ENCODE data around the gene GOLPH3L. TPM values are rescaled to one million over a fixed set of nuclear protein-coding genes. Genes with fewer than 3 reads are reported as not detected.
"Not testable (repeated sequence)": the region's sequence is repeated elsewhere in the genome, so short reads cannot be mapped to it uniquely, and the experiment has no call there.

GOLPH3L gene
- total RNA-seq, 1 donor from 2014 or later = 17.1 TPM

DNA sequence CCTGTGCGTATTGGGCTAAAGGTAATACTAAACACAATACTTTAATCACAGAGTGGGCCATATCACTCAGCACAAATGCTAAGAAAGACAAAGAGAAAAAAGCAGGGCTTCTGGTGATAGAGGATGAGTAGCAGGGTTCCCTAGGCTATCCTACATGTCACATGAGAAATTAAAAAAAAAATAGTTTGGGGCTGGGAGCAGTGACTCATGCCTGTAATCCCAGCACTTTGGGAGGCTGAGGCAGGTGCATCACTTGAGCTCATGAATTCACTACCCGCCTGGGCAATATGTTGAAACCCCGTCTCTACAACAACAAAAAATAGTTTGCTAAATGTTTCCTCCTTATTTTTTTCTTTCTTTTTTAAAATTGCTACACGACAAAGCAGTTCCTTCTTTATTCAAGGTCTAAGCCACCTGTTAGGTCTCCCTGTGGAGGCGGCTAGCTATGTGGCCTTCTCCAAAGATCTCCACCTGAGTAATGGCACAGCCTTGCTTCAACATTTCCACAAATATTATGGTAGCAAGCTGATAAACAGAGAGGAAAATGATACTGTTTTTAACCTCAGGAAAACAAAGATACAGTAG, 69.0 kb downstream of the GOLPH3L start:
- Mint-ChIP-seq H3K9me3 (ENCODE audit: low read depth) (no peaks in the 10 kb centered on the region), H3K27ac (ENCODE audit: unreplicated experiment) (peak overlapping the region; percentile 45), H3K27me3 (ENCODE audit: low read depth) (no peaks in the 10 kb centered on the region), H3K4me3 (ENCODE audit: unreplicated experiment) (no peak overlapping the region), H3K4me1 (ENCODE audit: low read depth) (peaks cover 2% of the 10 kb centered on the region), H3K36me3 (ENCODE audit: low read depth) (peaks cover 18% of the 10 kb centered on the region)
- TF ChIP-seq, protein P1, sequence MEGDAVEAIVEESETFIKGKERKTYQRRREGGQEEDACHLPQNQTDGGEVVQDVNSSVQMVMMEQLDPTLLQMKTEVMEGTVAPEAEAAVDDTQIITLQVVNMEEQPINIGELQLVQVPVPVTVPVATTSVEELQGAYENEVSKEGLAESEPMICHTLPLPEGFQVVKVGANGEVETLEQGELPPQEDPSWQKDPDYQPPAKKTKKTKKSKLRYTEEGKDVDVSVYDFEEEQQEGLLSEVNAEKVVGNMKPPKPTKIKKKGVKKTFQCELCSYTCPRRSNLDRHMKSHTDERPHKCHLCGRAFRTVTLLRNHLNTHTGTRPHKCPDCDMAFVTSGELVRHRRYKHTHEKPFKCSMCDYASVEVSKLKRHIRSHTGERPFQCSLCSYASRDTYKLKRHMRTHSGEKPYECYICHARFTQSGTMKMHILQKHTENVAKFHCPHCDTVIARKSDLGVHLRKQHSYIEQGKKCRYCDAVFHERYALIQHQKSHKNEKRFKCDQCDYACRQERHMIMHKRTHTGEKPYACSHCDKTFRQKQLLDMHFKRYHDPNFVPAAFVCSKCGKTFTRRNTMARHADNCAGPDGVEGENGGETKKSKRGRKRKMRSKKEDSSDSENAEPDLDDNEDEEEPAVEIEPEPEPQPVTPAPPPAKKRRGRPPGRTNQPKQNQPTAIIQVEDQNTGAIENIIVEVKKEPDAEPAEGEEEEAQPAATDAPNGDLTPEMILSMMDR (IDR thresholded peaks at IDR 0.05) = no peak
- DNase-seq (ENCODE audit: low spot score) = no peak

DNA sequence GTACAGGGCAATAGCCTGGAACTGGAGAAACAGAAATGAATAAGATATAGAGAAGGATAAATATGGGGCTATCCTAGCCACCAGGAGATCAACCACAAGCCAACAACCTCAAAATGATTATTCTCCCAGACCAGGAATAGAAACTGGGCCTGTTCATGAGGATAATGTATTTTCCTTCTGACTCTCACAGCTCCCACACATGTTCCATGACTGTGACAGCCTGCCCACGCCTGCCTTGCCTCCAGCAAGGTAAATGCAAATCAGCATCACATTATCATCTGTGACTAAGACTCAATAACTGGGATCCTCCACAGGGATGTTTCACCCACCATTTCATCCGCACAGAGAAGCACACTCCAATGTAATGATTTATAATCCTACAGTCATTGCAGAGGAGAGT, 70.8 kb downstream of the GOLPH3L start:
- TF ChIP-seq, protein P1 (IDR thresholded peaks at IDR 0.05) = no peak
- peaks cover 23% of the 10 kb centered on the region for H3K36me3 Mint-ChIP-seq (ENCODE audit: low read depth)
- H3K27ac Mint-ChIP-seq (ENCODE audit: unreplicated experiment) = no peak overlapping the region
- no peak overlapping the region for H3K4me3 Mint-ChIP-seq (ENCODE audit: unreplicated experiment)
- no peaks in the 10 kb centered on the region for H3K27me3 Mint-ChIP-seq (ENCODE audit: low read depth)
- peaks cover 15% of the 10 kb centered on the region for H3K4me1 Mint-ChIP-seq (ENCODE audit: low read depth)
- H3K9me3 Mint-ChIP-seq (ENCODE audit: low read depth) = no peaks in the 10 kb centered on the region
- no peak for DNase-seq (ENCODE audit: low spot score)

DNA sequence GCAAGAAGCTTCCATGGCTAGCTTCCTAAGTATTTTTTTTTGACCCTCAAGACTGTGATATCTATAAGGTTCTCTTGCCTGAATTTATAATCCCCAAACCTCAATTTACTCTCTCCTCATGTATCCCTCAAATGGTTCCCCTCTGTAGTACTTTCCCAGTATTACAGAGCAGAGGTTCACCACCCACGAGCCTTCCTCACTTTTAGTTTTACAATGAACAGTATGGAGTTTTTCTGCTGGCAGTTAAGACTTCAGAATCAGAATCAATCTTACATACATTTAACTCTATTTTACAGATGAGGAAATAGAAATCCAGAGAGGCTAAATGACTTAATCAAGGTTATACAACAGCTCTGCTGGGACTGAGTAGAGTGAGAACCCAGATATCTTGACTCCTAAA, 72.4 kb downstream of the GOLPH3L start:
- DNase-seq (ENCODE audit: low spot score); H3K27me3 Mint-ChIP-seq (ENCODE audit: low read depth); H3K9me3 Mint-ChIP-seq (ENCODE audit: low read depth); H3K27ac Mint-ChIP-seq (ENCODE audit: unreplicated experiment); H3K4me3 Mint-ChIP-seq (ENCODE audit: unreplicated experiment): not testable (repeated sequence)
- Mint-ChIP-seq H3K4me1 (ENCODE audit: low read depth) (peaks cover 28% of the 10 kb centered on the region), H3K36me3 (ENCODE audit: low read depth) (peaks cover 26% of the 10 kb centered on the region)

DNA sequence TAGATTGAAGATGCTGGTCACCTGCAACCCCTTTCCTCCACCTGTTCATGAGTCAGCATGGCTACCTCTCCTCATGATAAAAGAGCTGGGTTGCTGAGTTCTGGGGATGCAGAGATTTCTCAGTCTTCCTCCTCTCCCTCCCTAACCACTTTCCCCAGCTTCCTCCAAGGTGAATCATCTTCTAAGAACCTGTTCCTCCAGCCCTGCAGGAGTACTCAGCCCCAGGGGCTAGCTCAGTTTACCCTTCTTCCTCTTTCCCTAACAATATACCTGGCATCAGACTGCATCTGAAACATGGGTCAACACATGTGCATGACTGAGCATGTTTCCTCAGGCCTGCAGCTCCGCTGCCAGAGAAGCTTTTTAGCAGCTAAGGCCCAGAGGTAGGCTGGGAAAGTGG, 72.8 kb downstream of the GOLPH3L start:
- not testable (repeated sequence) for DNase-seq (ENCODE audit: low spot score); H3K27ac Mint-ChIP-seq (ENCODE audit: unreplicated experiment); H3K27me3 Mint-ChIP-seq (ENCODE audit: low read depth); H3K4me3 Mint-ChIP-seq (ENCODE audit: unreplicated experiment); H3K9me3 Mint-ChIP-seq (ENCODE audit: low read depth)
- peaks cover 32% of the 10 kb centered on the region for H3K4me1 Mint-ChIP-seq (ENCODE audit: low read depth)
- H3K36me3 Mint-ChIP-seq (ENCODE audit: low read depth) = peaks cover 26% of the 10 kb centered on the region

DNA sequence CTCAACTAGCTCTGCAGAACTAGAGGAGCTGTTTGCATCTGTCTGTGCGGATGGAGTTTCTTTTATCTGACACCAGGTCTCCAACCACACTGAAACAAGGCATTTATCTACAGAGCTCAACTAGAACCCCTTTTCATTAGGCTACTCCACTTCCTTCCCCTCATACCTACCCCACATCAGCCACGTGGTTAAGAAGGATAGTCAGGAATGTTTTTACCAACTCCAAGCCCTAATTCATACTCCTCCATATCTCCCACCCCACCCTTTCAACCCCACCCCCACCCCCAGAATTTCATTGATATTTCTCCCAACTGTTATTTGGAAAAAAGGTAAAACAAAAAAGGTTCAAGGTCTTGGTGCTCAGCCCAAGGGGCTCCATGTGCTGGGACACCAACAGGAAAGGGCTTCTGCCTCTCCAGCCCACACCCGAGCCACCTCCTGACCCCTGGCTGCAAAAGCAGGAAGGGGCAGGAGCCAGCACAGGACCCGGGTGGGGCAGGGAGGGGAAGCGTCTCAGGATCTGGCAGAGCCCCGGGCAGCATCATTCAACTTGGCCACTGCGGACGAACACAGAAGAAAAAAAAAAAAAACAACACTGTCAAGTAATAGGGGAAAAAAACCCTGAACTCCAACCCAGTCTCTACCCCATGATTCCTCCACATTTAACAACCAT, 74.5 kb downstream of the GOLPH3L start:
- peaks cover 26% of the 10 kb centered on the region for H3K36me3 Mint-ChIP-seq (ENCODE audit: low read depth)

DNA sequence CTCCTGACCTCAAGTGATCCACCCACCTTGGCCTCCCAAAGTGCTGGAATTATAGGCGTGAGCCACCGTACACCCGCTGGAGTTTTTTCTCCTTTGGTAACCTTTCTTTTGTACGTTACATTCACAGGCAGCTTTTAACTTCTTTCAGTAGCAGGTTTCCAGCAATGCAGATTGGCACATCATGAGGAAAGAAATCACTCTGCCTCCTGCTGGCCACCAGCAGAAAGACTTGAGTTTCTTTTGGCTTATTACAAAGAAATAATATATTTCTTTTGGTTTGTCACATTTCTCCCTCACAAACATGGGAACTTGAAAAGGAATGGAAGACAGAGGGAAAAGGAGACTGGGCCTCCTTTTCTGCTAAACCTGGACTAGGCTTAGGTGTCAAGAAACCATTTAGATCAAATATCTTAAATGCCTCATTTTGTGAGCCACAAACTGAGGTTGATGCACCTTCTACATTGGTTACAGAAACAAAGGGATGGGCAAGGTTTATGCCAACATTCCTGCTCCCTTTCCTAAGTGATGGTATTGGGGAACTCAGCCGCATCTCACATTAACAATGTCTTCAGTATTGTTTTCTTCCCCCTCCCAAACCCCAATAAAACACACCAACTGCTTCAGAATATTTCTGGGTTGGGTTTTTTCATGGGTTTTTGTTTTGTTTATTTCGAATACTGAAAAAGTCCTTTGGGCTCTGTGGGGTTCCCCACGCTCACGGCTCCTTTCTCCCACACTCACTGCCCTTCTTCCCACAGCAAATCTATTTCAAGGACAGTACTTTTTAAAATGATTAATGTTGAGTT, 75.3 kb downstream of the GOLPH3L start:
- Mint-ChIP-seq H3K27me3 (ENCODE audit: low read depth) (no peaks in the 10 kb centered on the region), H3K4me3 (ENCODE audit: unreplicated experiment) (no peak overlapping the region), H3K36me3 (ENCODE audit: low read depth) (peaks cover 24% of the 10 kb centered on the region), H3K4me1 (ENCODE audit: low read depth) (peaks cover 32% of the 10 kb centered on the region), H3K9me3 (ENCODE audit: low read depth) (no peaks in the 10 kb centered on the region), H3K27ac (ENCODE audit: unreplicated experiment) (peak overlapping the region; percentile 45)
- DNase-seq (ENCODE audit: low spot score) = no peak
- TF ChIP-seq, protein P1 (IDR thresholded peaks at IDR 0.05) = peak; percentile 86

More for the DNA sequence above, 74.5 kb downstream of the GOLPH3L start:
- DNase-seq (ENCODE audit: low spot score) = no peak
- Mint-ChIP-seq H3K27me3 (ENCODE audit: low read depth) (no peaks in the 10 kb centered on the region), H3K4me3 (ENCODE audit: unreplicated experiment) (no peak overlapping the region), H3K27ac (ENCODE audit: unreplicated experiment) (peak overlapping the region; percentile 45), H3K4me1 (ENCODE audit: low read depth) (peaks cover 32% of the 10 kb centered on the region), H3K9me3 (ENCODE audit: low read depth) (no peaks in the 10 kb centered on the region)
- TF ChIP-seq, protein P1 (IDR thresholded peaks at IDR 0.05) = no peak
